ENCODE results near the gene RPTOR. TPM values are rescaled to one million over a fixed set of nuclear protein-coding genes. Genes with fewer than 3 reads are reported as not detected.

Gene RPTOR
- total and polyA plus RNA-seq, 2 donors (not counting 3 experiments of a cell fraction or from before 2014, with no cell fraction given): 10.7 to 41.8 TPM

DNA sequence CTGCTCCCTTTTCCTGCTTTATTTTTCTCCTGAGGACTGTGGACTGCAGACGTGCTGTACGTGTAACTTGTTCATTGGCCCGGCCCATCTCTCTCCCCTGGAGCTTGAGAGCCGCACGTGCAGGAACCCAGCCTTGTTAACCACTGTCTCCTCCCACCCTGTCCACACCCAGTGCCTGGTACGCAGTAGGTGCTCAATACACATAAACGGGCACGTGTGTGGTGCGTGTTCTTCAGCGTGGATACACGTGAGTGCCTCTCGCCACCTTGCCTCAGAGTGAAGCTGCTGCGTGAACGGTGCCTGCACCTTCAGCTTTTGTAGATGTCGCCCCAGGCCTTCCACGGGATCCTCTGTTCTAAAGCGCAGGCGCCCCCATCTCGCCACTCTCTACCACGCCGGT is 350.7 kb downstream of the RPTOR start:
- Histone ChIP-seq H3K9me3 (replicated peaks; ENCODE audit: control insufficient read depth, insufficient read depth, low read length) (no peaks in the 10 kb centered on the region), H3K4me3 (replicated peaks in 1 of 3; ENCODE audit: insufficient read depth in 1 of 3, low read depth in 1 of 3, low read length in 3 of 3) (no peak overlapping the region), H3K4me1 (ENCODE audit: control insufficient read depth, extremely low read depth, insufficient read depth, low read length) (peaks cover 28% of the 10 kb centered on the region), H3K4me2 (ENCODE audit: insufficient read depth, low read length) (no peak overlapping the region), H2AFZ (ENCODE audit: low read depth, low read length) (no peak overlapping the region), H3K9ac (replicated peaks; ENCODE audit: extremely low read depth, insufficient read depth, low read length) (no peak overlapping the region), H3K27ac (ENCODE audit: insufficient read depth, low read depth, low read length) (no peak overlapping the region), H4K20me1 (replicated peaks; ENCODE audit: control insufficient read depth, extremely low read depth, insufficient read depth, low read length) (no peaks in the 10 kb centered on the region), H3K79me2 (ENCODE audit: control insufficient read depth, insufficient read depth, low read length) (no peaks in the 10 kb centered on the region), H3K36me3 (ENCODE audit: control insufficient read depth in 2 of 2, extremely low read depth in 1 of 2, insufficient read depth in 2 of 2, low read length in 2 of 2) (peaks cover 0 to 7% of the 10 kb centered on the region in 2 experiments), H3K27me3 (ENCODE audit: control insufficient read depth in 2 of 2, insufficient read depth in 2 of 2, low read length in 2 of 2) (no peaks in the 10 kb centered on the region), H3K9me1 (replicated peaks; ENCODE audit: control insufficient read depth, extremely low read depth, insufficient read depth, low read length) (no peaks in the 10 kb centered on the region)
- intact Hi-C loops (cut with micrococcal nuclease) (no loop called here), dilution Hi-C loops (cut with MboI; ENCODE audit: extremely low pct_ligation_motif_present, low sequenced_read_pairs) (no loop called here)
- TF ChIP-seq EZH2 (IDR thresholded peaks at IDR 0.05; ENCODE audit: borderline replicate concordance, low read depth, low read length, severe bottlenecking) (no peak), MAX (IDR thresholded peaks at IDR 0.05; ENCODE audit: insufficient read depth, insufficient read length) (no peak), GATA2 (IDR thresholded peaks at IDR 0.05; ENCODE audit: insufficient read depth, insufficient read length, low read depth, low read length) (no peak), MYC (IDR thresholded peaks at IDR 0.05; ENCODE audit: low read depth, low read length) (no peak), CTCF (IDR thresholded peaks at IDR 0.05; ENCODE audit: extremely low read depth in 1 of 2, insufficient read depth in 1 of 2, low read depth in 1 of 2, low read length in 2 of 2) (no peak)
- CTCF ChIA-PET: interaction anchor here (1.0 to 4.0 kb wide), 2 partner anchors 22 to 33 kb away, joined by 3 to 24 read pairs; no protein-coding TSS in a partner anchor
- no TSS peak for BruUV-seq (replicated peaks)
- no peak for FAIRE-seq
- no peak for DNase-seq (ENCODE audit: low read depth, low spot score)
- POLR2A ChIA-PET: no interaction called here

DNA sequence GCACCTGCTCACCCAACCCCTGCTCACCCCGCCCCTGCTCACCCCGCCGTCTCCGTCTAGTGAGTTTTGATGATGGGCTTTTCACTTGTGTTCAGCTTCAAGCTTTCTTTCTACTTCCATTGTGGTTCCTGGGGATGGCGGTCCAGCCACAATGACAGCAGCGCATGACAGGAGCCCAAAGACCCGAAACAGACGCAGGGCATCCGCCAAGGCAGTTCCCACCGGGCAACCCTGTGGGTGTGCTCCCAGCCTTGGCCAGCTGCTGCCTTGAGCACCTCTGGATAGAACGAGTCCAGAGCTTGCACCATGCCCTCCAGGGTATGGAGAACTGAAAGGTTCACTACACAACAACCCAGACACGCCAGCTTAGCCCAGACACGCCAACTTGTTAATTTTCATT is 354.1 kb downstream of the RPTOR start:
- FAIRE-seq: no peak
- POLR2A ChIA-PET: no interaction called here
- Histone ChIP-seq H3K9ac (replicated peaks; ENCODE audit: extremely low read depth, insufficient read depth, low read length) (no peak overlapping the region), H3K4me3 (replicated peaks in 1 of 3; ENCODE audit: insufficient read depth in 1 of 3, low read depth in 1 of 3, low read length in 3 of 3) (no peak overlapping the region), H3K4me2 (ENCODE audit: insufficient read depth, low read length) (no peak overlapping the region), H4K20me1 (replicated peaks; ENCODE audit: control insufficient read depth, extremely low read depth, insufficient read depth, low read length) (no peaks in the 10 kb centered on the region), H3K9me1 (replicated peaks; ENCODE audit: control insufficient read depth, extremely low read depth, insufficient read depth, low read length) (no peaks in the 10 kb centered on the region), H3K9me3 (replicated peaks; ENCODE audit: control insufficient read depth, insufficient read depth, low read length) (no peaks in the 10 kb centered on the region), H2AFZ (ENCODE audit: low read depth, low read length) (no peak overlapping the region), H3K27ac (ENCODE audit: insufficient read depth, low read depth, low read length) (no peak overlapping the region), H3K79me2 (ENCODE audit: control insufficient read depth, insufficient read depth, low read length) (no peaks in the 10 kb centered on the region), H3K27me3 (ENCODE audit: control insufficient read depth in 2 of 2, insufficient read depth in 2 of 2, low read length in 2 of 2) (no peaks in the 10 kb centered on the region), H3K36me3 (ENCODE audit: control insufficient read depth in 2 of 2, extremely low read depth in 1 of 2, insufficient read depth in 2 of 2, low read length in 2 of 2) (peaks cover 0 to 5% of the 10 kb centered on the region in 2 experiments), H3K4me1 (ENCODE audit: control insufficient read depth, extremely low read depth, insufficient read depth, low read length) (peaks cover 18% of the 10 kb centered on the region)
- TF ChIP-seq JUN (IDR thresholded peaks at IDR 0.05; ENCODE audit: borderline replicate concordance, insufficient read depth, insufficient read length, low read depth) (no peak), GATA2 (IDR thresholded peaks at IDR 0.05; ENCODE audit: insufficient read depth, insufficient read length, low read depth, low read length) (no peak), MYC (IDR thresholded peaks at IDR 0.05; ENCODE audit: low read depth, low read length) (no peak), EZH2 (IDR thresholded peaks at IDR 0.05; ENCODE audit: borderline replicate concordance, low read depth, low read length, severe bottlenecking) (no peak), MAX (IDR thresholded peaks at IDR 0.05; ENCODE audit: insufficient read depth, insufficient read length) (no peak), POLR2AphosphoS5 (IDR thresholded peaks at IDR 0.05; ENCODE audit: insufficient read depth, low read depth, low read length) (no peak), POLR2A (IDR thresholded peaks at IDR 0.05; ENCODE audit: low read depth, low read length) (no peak), CTCF (IDR thresholded peaks at IDR 0.05; ENCODE audit: extremely low read depth in 1 of 2, insufficient read depth in 1 of 2, low read depth in 1 of 2, low read length in 2 of 2) (no peak), FOS (IDR thresholded peaks at IDR 0.05; ENCODE audit: borderline replicate concordance, insufficient read depth, low read length) (no peak)
- dilution Hi-C loops (cut with MboI; ENCODE audit: extremely low pct_ligation_motif_present, low sequenced_read_pairs) (no loop called here), intact Hi-C loops (cut with micrococcal nuclease) (loop anchor here (1.0 kb wide), 3 partner anchors 32 to 471 kb away; no protein-coding TSS in a partner anchor)
- CTCF ChIA-PET: interaction anchor here (0.7 to 4.7 kb wide), 33 partner anchors 9 to 703 kb away, joined by 3 to 43 read pairs (median 4); no protein-coding TSS in a partner anchor
- no TSS peak for BruUV-seq (replicated peaks)
- DNase-seq (ENCODE audit: low read depth, low spot score): no peak

Data from endothelial cell of umbilical vein (primary cell).